ENCODE data around the gene C10orf105.

The C10orf105 gene

GRCh38 chr10:71737001-71737833 is 17.6 kb upstream of the C10orf105 start:
- no peak for DNase-seq

GRCh38 chr10:71736570-71736952 is 17.0 kb upstream of the C10orf105 start:
- DNase-seq, result no peak

DNA sequence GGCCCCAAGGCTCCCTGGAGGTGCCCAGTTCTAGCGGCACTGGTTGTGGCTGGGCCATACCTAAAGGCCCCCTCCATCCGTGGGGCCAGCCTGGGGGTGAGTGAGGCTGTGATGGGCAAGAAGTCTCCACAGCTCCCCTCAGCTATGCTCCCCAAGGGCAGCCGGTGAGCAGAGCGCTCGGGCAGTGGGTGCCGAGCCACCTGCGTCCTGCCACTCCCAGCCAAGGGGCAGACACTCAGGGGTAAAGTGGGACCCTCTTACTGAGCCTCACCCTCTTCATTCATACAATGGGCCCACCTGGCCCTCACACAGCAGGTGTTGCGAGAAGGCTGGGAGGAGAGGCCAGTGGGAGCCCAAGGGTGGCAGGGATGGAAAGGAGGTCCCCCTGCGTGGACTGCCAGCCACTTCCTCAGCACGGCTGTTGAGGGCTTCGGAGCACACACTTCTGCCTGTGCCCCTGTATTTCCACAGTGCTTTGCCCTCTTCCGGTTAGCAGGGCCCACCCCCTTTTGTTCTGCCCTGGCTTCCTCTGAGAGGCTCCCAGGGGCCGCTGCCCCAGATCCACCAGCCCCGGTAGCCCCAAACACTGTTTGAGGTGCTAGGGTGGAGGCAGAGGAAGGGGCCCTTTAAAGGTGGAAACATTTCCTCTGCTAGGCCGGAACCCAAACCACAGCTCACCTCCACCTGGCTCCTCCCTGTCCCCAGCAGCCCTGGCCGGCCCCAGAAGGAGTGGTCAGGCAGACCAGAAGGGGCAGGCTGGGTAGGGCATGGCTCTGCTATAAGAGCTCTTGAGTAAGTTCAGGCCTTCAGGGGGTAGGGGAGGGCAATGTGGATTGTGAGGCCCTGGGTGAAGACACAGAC is 16.4 kb upstream of the C10orf105 start:
- no peak for DNase-seq

- no peak for DNase-seq
Measured at GRCh38 chr10:71734797-71735196, 15.2 kb upstream of the C10orf105 start.

DNA sequence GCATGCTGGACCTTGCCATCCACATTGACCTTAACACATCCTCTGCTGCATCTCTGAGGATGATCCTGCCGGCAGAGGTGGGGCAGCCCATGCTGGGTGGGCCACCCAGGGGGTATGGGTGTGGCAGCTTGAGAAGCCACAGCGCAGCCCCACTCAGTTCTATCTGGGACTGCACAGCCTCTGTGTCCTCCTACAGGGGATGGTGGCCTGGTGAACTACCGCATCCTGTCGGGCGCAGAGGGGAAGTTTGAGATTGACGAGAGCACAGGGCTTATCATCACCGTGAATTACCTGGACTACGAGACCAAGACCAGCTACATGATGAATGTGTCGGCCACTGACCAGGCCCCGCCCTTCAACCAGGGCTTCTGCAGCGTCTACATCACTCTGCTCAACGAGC is 12.2 kb upstream of the C10orf105 start:
- DNase-seq, result no peak

DNA sequence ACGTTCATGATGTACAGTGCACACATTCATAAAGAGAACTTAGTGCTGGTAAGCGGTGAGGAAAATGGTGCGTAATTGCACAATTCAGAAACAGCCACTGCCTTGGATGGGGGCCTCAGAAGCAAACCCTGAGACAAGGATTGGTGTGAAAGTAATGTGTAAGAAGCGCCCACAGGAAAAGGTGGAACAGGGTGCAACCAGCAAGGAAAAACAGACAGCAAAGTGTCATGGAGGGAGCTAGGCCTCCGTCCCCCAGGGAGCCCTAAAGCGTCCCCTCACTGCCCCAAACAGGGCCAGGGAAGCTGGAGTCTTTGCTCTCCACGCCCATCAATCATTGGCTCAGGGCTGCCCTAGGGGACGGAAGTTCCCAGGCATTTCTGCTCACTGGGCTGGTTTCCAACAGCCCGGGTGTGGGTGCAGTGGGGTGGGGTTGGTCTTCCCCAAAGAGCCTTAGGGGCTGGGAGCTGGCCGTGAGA is 9.6 kb upstream of the C10orf105 start:
- DNase-seq, result peak; percentile 74 to 77

- DNase-seq, result peak; percentile 74 to 83
Measured at GRCh38 chr10:71727738-71728737, 8.5 kb upstream of the C10orf105 start.

DNA sequence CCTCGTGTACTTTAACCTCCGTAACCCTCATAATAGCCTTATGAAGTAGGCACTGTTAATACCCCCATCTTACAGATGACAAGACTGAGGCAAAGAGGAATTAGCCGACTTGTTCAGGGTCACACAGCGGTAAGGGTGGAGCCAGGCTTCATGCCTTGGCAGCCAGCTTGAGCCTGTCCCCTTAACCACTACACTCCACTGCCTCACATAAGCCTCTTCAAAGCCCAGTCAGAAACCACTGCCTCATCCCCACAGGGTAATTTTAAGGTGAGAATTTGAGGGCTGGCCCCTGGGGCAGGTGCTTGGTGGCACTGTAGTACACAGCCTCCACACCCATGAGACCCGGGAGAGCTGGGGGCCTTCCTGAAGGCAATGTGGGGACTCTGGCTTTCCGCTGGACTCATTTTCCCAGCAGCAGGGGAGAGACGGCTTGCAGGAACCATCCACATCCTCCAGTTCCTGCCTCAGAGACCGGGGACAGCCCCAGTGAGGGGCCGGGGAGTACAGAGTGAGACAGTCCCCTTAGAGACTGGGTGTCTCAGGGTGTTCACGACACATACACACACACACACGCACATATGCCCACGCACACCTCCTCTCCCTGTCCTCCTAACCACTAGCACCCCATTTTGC is 7.6 kb upstream of the C10orf105 start:
- peak in 1 of 2 donors; percentile 31 for DNase-seq

DNA sequence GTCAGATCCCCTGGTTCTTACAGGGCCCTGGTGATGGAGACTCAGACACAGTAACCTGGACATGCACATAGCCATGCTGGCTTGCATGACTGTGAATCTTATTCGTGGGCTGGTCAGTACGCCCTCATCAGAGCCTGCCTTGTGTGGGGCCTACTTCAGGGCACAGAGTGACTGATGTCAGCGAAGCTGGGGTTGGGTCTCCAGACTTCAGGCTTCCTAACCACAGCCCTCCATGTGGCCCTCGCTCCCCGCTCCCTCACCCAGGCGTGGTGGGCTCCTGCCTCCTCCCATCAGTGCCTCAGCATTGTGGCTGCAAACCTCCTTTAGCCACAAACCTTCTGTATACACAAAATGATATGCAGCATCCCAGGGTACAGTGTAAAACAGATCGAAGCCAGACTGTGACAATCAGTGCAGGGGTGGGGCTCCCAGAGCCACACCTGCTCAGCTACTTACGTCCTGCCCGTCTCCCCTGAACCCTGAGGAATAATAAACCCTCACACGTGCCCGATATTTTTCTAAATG is 7.1 kb upstream of the C10orf105 start:
- DNase-seq, result peak in 1 of 2 donors; percentile 42

GRCh38 chr10:71725998-71726579 is 6.5 kb upstream of the C10orf105 start:
- DNase-seq, result peak; percentile 46 to 63

GRCh38 chr10:71725249-71725648 is 5.7 kb upstream of the C10orf105 start:
- no peak for DNase-seq

- no peak for DNase-seq
Measured at GRCh38 chr10:71724539-71724938, 5.0 kb upstream of the C10orf105 start.

- DNase-seq, result no peak
Measured at GRCh38 chr10:71723311-71723710, 3.7 kb upstream of the C10orf105 start.

DNA sequence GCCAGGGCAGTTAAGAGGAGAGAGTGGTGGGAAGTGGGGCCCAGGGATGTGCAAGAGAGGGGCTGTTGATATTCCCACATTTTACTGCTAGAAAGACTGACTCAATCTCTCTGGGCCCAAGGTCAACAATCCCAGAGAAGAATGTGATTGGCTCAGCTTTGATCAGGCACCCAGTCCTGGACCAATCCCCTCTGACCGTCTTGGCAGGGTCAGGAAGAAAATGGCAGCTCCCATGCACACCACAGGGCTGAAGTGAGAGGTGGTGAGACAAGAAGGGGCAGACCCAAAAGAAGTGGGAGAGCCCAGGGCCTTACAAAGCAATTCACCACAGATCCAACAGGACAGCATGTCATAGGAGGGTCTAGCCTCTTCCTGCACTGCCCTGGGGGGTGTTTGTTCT is 3.3 kb upstream of the C10orf105 start:
- no peak for DNase-seq

- no peak for DNase-seq
Measured at GRCh38 chr10:71721313-71721712, 1.7 kb upstream of the C10orf105 start.

DNA sequence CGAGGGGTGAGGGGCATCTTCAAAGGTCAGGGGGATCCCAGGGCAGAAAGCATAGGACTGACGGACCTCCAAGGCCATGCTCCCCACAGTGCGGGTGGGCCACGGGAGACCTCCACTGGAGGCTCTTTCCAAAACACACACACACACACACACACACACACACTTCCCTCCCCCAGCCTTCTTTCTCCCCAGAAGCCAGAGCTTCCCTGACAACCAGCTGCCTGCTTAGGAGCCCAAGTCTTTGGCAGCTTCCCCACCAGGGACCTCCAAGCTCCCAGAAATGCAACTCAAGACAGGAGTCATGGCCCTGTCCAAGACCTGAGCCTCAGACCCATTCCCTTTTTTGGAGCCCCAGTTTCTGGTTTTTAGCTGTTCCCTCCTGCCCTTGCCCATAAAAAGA is 710 bp upstream of the C10orf105 start:
- no peak for DNase-seq

GRCh38 chr10:71719042-71719441 is 536 bp downstream of the C10orf105 start:
- no peak for DNase-seq

DNA sequence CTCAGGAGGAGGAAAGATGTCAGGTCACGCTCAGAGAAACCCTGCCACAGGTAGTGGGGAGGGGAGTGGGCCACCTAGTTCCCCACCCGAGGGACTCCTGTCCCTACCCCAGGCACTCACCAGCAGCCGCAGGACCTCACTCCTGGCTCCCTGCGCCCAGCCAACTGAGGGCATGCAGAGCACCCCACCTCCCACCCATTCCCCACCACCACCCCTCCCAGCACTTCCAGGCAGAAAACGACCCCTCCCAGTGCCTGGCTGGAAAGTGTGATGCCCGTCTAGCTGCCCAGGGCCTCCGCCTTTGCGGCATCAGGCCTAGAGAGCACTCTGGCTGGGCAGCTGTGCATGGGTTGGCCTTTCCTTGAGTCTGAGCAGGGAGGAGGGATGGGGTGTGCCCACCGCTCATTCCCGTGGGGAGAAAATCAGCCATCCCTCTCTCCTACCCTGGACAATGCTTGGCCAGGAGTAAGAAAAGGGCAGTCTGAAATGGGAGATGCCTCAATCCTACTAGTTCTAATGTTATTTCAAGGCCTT is 1.3 kb downstream of the C10orf105 start:
- DNase-seq, result no peak

DNA sequence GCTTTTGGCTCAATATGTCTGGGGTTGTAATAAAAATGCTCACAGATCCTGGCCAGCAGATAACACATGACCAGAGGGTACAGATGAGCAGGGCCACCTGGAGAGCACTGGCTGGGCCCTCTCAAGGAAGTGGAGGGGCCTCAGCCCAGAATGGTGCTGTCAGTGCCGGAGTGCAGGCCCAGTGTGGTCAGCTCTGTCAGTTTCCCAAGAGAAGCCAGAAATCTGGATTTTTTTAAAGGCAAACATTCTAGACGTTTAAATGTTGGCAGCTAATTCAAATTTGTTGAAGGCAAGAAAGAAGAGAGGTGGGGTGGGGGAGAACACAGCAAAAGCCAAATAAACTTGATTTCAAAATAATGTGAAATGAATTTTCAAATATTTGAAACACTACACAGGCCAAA is 2.0 kb downstream of the C10orf105 start:
- no peak for DNase-seq

DNA sequence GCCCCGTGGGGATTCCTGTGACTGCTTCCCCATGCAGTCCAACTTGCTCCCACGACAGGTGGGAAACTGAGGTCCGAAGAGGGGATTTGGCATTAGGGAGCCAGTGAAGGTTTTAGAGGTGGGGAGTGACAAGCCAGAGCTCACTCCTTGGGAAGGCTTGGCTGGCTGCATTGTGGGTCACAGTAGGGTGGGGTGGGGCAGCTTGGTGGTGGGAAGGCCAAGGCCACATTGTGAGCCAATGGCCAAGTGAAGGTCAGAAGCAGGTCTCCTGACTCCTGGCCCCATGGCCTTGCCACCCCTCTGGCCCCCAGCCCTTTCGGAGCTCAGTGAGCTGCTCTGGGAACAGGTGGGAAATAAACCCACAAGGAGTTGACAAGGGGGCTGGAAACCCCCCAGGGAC is 2.5 kb downstream of the C10orf105 start:
- DNase-seq, result no peak

DNA sequence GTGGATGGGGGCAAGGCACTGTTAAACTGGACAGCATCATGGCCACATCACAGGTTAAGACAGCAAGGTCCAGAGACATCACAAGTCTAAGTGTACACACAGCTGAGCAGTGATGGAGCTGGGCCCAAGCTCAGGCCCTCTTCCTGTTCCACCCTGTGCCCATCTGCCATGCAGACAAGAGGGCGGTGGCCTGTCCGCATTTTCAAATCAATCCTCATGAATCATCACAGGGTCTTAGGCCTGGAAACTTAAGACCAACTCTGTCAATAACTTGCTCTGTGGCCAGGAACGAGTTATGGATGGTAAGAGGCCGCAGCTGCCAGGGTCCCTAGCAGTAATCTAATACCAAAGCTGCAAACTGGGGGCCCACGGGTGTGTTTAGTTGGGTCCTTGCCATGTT is 3.2 kb downstream of the C10orf105 start:
- no peak for DNase-seq
